Neural cell (in vitro differentiated cells): ENCODE data around the gene ZNF787.

Source experiments
- EP300 ChIP-seq: fragments of 450-650 bp; conservative IDR thresholded peaks from 2 replicates; pipeline ENCODE4 v1.6.1; 2014; ENCODE audit warnings: antibody characterized with exemption, mild to moderate bottlenecking, moderate library complexity; ENCODE audit not compliant: poor library complexity, severe bottlenecking
- EZH2 ChIP-seq: fragments of 200-600, 300-800 bp; shearing (Covaris generic), sonication (generic); IDR thresholded peaks from 2 replicates; pipeline ENCODE4 v1.6.1; 2014; ENCODE audit warnings: antibody characterized with exemption, low read length, borderline replicate concordance, mild to moderate bottlenecking; ENCODE audit not compliant: insufficient read depth, poor library complexity, severe bottlenecking
- POLR2AphosphoS5 ChIP-seq: IDR thresholded peaks from 2 replicates; pipeline ENCODE4 v1.6.1; 2012
- TAF1 ChIP-seq: IDR thresholded peaks from 2 replicates; pipeline ENCODE4 v1.6.1; 2012; ENCODE audit warnings: low read depth
- TF ChIP-seq, protein P1 (sequence below): fragments of 450-650 bp; IDR thresholded peaks from 2 replicates; pipeline ENCODE4 v1.5.1; 2014; ENCODE audit warnings: antibody characterized with exemption, mild to moderate bottlenecking, moderate library complexity; ENCODE audit not compliant: poor library complexity, severe bottlenecking

GRCh38 chr19:56114778-56115110 lies 6.4 kb downstream of the ZNF787 start:
- TF ChIP-seq, protein P1, sequence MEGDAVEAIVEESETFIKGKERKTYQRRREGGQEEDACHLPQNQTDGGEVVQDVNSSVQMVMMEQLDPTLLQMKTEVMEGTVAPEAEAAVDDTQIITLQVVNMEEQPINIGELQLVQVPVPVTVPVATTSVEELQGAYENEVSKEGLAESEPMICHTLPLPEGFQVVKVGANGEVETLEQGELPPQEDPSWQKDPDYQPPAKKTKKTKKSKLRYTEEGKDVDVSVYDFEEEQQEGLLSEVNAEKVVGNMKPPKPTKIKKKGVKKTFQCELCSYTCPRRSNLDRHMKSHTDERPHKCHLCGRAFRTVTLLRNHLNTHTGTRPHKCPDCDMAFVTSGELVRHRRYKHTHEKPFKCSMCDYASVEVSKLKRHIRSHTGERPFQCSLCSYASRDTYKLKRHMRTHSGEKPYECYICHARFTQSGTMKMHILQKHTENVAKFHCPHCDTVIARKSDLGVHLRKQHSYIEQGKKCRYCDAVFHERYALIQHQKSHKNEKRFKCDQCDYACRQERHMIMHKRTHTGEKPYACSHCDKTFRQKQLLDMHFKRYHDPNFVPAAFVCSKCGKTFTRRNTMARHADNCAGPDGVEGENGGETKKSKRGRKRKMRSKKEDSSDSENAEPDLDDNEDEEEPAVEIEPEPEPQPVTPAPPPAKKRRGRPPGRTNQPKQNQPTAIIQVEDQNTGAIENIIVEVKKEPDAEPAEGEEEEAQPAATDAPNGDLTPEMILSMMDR = no peak
- TF ChIP-seq EZH2 = no peak
- TF ChIP-seq EP300 = no peak
- no peak for TF ChIP-seq POLR2AphosphoS5
- no peak for TF ChIP-seq TAF1
